Sigmoid colon (tissue), 4 donors: ENCODE measurements around the gene STAT2.

ENCODE experiments used
- POLR2AphosphoS5 ChIP-seq, 4 donors: sonication (generic); formaldehyde crosslinking; IDR thresholded peaks; one replicate each; pipeline ENCODE4 v1.6.1; 2017; ENCODE audit warnings: antibody characterized with exemption in 4 of 4
- TF ChIP-seq, protein P1 (sequence below), 4 experiments: fragments of 450-650 bp in 3 of 4; fragments of 200-600 bp in 1 of 4; IDR thresholded peaks; one replicate each; pipeline ENCODE4 v1.5.1; 2016 to 2019; ENCODE audit warnings: antibody characterized with exemption in 4 of 4, mild to moderate bottlenecking in 3 of 4, moderate library complexity in 2 of 4

DNA sequence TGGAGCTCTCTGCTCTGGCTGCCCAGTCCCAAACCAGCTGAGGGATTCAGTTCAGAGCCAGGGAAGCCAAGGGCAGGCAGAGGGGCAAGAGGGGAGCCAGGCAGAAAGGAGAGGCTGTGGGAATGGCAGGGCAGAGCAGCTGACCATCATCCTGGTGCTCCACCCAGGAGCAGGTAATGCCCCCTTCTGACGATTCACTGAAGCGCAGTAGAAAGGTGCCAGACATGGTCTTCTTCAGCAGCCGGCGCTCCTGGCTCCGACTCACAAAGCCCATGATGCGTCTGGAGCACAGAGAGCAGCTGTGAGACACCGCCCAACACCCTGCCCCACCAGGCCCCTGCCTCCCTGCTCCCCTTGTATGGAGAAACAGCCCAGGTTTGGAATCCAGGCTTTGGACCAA, 13.2 kb downstream of the STAT2 start:
- TF ChIP-seq, protein P1, sequence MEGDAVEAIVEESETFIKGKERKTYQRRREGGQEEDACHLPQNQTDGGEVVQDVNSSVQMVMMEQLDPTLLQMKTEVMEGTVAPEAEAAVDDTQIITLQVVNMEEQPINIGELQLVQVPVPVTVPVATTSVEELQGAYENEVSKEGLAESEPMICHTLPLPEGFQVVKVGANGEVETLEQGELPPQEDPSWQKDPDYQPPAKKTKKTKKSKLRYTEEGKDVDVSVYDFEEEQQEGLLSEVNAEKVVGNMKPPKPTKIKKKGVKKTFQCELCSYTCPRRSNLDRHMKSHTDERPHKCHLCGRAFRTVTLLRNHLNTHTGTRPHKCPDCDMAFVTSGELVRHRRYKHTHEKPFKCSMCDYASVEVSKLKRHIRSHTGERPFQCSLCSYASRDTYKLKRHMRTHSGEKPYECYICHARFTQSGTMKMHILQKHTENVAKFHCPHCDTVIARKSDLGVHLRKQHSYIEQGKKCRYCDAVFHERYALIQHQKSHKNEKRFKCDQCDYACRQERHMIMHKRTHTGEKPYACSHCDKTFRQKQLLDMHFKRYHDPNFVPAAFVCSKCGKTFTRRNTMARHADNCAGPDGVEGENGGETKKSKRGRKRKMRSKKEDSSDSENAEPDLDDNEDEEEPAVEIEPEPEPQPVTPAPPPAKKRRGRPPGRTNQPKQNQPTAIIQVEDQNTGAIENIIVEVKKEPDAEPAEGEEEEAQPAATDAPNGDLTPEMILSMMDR (IDR thresholded peaks at IDR 0.05): no peak
- no peak for TF ChIP-seq POLR2AphosphoS5 (IDR thresholded peaks at IDR 0.05)
